Ramos (cell line): ENCODE data around the gene SLC25A3.
"Not testable (repeated sequence)": the region's sequence is repeated elsewhere in the genome, so short reads cannot be mapped to it uniquely, and the experiment has no call there.

Experiments
- in situ Hi-C: fragments of 300-500 bp; cut with MboI; formaldehyde crosslinking; loops from one replicate; pipeline ENCODE4 v1.14.3; 2022; ENCODE audit warnings: low sequenced_read_pairs; ENCODE audit not compliant: unreplicated experiment

SLC25A3 gene

GRCh38 chr12:98594050-98594835 lies 757 bp downstream of the SLC25A3 start:
- in situ Hi-C loops: no loop called here

- in situ Hi-C loops: no loop called here
These were observed 1.9 kb downstream of the SLC25A3 start for GRCh38 chr12:98595243-98595988.

GRCh38 chr12:98597313-98597712 lies 3.8 kb downstream of the SLC25A3 start:
- in situ Hi-C loops: not testable (repeated sequence)

- in situ Hi-C loops: no loop called here
These were observed 8.4 kb downstream of the SLC25A3 start for GRCh38 chr12:98601924-98602323.

GRCh38 chr12:98606359-98606988 lies 13.0 kb downstream of the SLC25A3 start:
- in situ Hi-C loops: no loop called here

- in situ Hi-C loops: no loop called here
These were observed 17.1 kb downstream of the SLC25A3 start for GRCh38 chr12:98610596-98610995.

- in situ Hi-C loops: no loop called here
These were observed 19.3 kb downstream of the SLC25A3 start for GRCh38 chr12:98612696-98613334.

- in situ Hi-C loops: no loop called here
These were observed 25.5 kb downstream of the SLC25A3 start for GRCh38 chr12:98618952-98619351.

- in situ Hi-C loops: no loop called here
These were observed 42.3 kb downstream of the SLC25A3 start for GRCh38 chr12:98635657-98636323.

- in situ Hi-C loops: no loop called here
These were observed 43.6 kb downstream of the SLC25A3 start for GRCh38 chr12:98637068-98637467.

- in situ Hi-C loops: no loop called here
These were observed 44.5 kb downstream of the SLC25A3 start for GRCh38 chr12:98638009-98638408.

GRCh38 chr12:98639491-98639890 lies 46.0 kb downstream of the SLC25A3 start:
- in situ Hi-C loops: no loop called here

GRCh38 chr12:98642801-98643200 lies 49.3 kb downstream of the SLC25A3 start:
- in situ Hi-C loops: not testable (repeated sequence)

GRCh38 chr12:98644433-98644711 lies 50.9 kb downstream of the SLC25A3 start:
- in situ Hi-C loops: no loop called here

GRCh38 chr12:98644712-98645571 lies 51.5 kb downstream of the SLC25A3 start, which contains the start of the genes APAF1 and IKBIP:
APAF1 (plus strand) TSS chr12:98645290; CDS start chr12:98648360, 3,070 bp downstream.
IKBIP (minus strand) TSS chr12:98644788; CDS start chr12:98644701, 87 bp downstream.
- in situ Hi-C loops: no loop called here

GRCh38 chr12:98645572-98646067 lies 52.1 kb downstream of the SLC25A3 start:
- in situ Hi-C loops: no loop called here

GRCh38 chr12:98646294-98647090 lies 53.0 kb downstream of the SLC25A3 start:
- in situ Hi-C loops: no loop called here

GRCh38 chr12:98651328-98651727 lies 57.8 kb downstream of the SLC25A3 start:
- in situ Hi-C loops: loop anchor here (10.0 kb wide), 1 partner anchor 87 kb away; no protein-coding TSS in a partner anchor
